Measurements from ENCODE around the gene NEO1. TPM values are rescaled to one million over a fixed set of nuclear protein-coding genes. Genes with fewer than 3 reads are reported as not detected.

Gene NEO1
- polyA plus RNA-seq, 2 of the 4 experiments (the other 2 are of a cell fraction), result 29.1 to 30.3 TPM

- DNase-seq (ENCODE audit: low read depth in 1 of 2, low spot score in 1 of 2), result no peak
- POLR2A ChIA-PET, result no interaction called here
- FAIRE-seq, result no peak
- CTCF ChIA-PET, result interaction anchor here (1.0 to 1.2 kb wide), 4 partner anchors 8 to 26 kb away, joined by 3 to 6 read pairs (median 3); no protein-coding TSS in a partner anchor
- Histone ChIP-seq H3K4me1 (no peaks in the 10 kb centered on the region), H3K4me2 (no peak overlapping the region), H3K9me3 (no peaks in the 10 kb centered on the region), H3K27ac (no peak overlapping the region), H3K4me3 (no peak overlapping the region)
- TF ChIP-seq EP300 (IDR thresholded peaks at IDR 0.05), result no peak
- no peak for TF ChIP-seq KDM1A (IDR thresholded peaks at IDR 0.05; ENCODE audit: low read depth)
- TF ChIP-seq NR3C1 (IDR thresholded peaks at IDR 0.05), result no peak
- TF ChIP-seq, protein P1, sequence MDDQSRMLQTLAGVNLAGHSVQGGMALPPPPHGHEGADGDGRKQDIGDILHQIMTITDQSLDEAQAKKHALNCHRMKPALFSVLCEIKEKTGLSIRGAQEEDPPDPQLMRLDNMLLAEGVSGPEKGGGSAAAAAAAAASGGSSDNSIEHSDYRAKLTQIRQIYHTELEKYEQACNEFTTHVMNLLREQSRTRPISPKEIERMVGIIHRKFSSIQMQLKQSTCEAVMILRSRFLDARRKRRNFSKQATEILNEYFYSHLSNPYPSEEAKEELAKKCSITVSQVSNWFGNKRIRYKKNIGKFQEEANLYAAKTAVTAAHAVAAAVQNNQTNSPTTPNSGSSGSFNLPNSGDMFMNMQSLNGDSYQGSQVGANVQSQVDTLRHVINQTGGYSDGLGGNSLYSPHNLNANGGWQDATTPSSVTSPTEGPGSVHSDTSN (IDR thresholded peaks at IDR 0.05), result no peak
- no peak for TF ChIP-seq MYC (IDR thresholded peaks at IDR 0.05; ENCODE audit: borderline replicate concordance, low read length)
- no peak for TF ChIP-seq HDAC2 (IDR thresholded peaks at IDR 0.05)
- TF ChIP-seq ELK1 (IDR thresholded peaks at IDR 0.05; ENCODE audit: low read depth, low read length), result no peak
- no peak for TF ChIP-seq JUNB (IDR thresholded peaks at IDR 0.05)
- no peak for TF ChIP-seq GATA3 (IDR thresholded peaks at IDR 0.05; ENCODE audit: borderline replicate concordance)
- no peak for TF ChIP-seq FOXS1 (CRISPR knock-in tag; IDR thresholded peaks at IDR 0.05)
- no peak for TF ChIP-seq RCOR1 (IDR thresholded peaks at IDR 0.05; ENCODE audit: low read depth, low read length)
- TF ChIP-seq NPAS2 (CRISPR knock-in tag; IDR thresholded peaks at IDR 0.05; ENCODE audit: borderline replicate concordance), result no peak
- TF ChIP-seq, protein P2, sequence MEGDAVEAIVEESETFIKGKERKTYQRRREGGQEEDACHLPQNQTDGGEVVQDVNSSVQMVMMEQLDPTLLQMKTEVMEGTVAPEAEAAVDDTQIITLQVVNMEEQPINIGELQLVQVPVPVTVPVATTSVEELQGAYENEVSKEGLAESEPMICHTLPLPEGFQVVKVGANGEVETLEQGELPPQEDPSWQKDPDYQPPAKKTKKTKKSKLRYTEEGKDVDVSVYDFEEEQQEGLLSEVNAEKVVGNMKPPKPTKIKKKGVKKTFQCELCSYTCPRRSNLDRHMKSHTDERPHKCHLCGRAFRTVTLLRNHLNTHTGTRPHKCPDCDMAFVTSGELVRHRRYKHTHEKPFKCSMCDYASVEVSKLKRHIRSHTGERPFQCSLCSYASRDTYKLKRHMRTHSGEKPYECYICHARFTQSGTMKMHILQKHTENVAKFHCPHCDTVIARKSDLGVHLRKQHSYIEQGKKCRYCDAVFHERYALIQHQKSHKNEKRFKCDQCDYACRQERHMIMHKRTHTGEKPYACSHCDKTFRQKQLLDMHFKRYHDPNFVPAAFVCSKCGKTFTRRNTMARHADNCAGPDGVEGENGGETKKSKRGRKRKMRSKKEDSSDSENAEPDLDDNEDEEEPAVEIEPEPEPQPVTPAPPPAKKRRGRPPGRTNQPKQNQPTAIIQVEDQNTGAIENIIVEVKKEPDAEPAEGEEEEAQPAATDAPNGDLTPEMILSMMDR (IDR thresholded peaks at IDR 0.05), result no peak
- TF ChIP-seq, protein P3, sequence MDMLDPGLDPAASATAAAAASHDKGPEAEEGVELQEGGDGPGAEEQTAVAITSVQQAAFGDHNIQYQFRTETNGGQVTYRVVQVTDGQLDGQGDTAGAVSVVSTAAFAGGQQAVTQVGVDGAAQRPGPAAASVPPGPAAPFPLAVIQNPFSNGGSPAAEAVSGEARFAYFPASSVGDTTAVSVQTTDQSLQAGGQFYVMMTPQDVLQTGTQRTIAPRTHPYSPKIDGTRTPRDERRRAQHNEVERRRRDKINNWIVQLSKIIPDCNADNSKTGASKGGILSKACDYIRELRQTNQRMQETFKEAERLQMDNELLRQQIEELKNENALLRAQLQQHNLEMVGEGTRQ (IDR thresholded peaks at IDR 0.05), result no peak
- no peak for TF ChIP-seq SREBF2 (IDR thresholded peaks at IDR 0.05)
- TF ChIP-seq PHF8 (IDR thresholded peaks at IDR 0.05; ENCODE audit: borderline replicate concordance, low read depth), result no peak
- TF ChIP-seq SMC3 (IDR thresholded peaks at IDR 0.05), result no peak
- no peak for TF ChIP-seq BHLHE40 (IDR thresholded peaks at IDR 0.05; ENCODE audit: low read depth, low read length)
- no peak for ATAC-seq
- 66% methylated on average over 17 of the region's 19 CpGs for WGBS (ENCODE audit: missing lambda C conversion rate)
Observed at GRCh38 chr15:73331991-73332925, 280.0 kb downstream of the NEO1 start.

DNA sequence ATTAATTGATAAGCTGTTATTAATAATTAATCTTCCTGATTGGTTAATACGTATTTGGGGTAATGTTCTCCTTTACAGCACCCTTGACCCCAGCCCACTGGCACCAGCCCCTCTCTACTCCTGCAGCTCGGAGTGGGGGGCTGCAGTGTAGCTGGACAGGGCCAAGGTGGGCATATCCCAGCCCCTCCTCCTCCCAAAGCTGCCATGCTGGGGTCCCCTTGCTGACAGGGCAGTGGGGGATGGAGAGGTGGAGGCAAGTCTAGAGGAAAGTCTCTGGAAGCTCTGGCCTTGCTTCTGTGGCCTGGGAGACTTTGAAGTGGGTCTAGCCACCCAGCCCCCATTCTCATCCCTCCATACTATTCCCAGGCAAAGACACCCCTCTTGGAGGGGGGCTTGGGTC is 280.7 kb downstream of the NEO1 start:
- no peak for FAIRE-seq
- no peak overlapping the region for H3K4me3 ChIP-seq
- no peaks in the 10 kb centered on the region for H3K9me3 ChIP-seq
- H3K4me1 ChIP-seq, result no peaks in the 10 kb centered on the region
- ATAC-seq, result no peak
- no peak overlapping the region for H3K4me2 ChIP-seq
- no peak for DNase-seq (ENCODE audit: low read depth in 1 of 2, low spot score in 1 of 2)
- TF ChIP-seq JUNB (IDR thresholded peaks at IDR 0.05) (no peak), ELK1 (IDR thresholded peaks at IDR 0.05; ENCODE audit: low read depth, low read length) (no peak), TP53 (CRISPR knock-in tag; IDR thresholded peaks at IDR 0.05) (no peak), MYC (IDR thresholded peaks at IDR 0.05; ENCODE audit: borderline replicate concordance, low read length) (no peak), ZSCAN20 (CRISPR knock-in tag; IDR thresholded peaks at IDR 0.05) (no peak), CBX8 (IDR thresholded peaks at IDR 0.05) (no peak), HOXB5 (CRISPR knock-in tag; IDR thresholded peaks at IDR 0.05) (no peak), ZNF302 (CRISPR knock-in tag; IDR thresholded peaks at IDR 0.05) (no peak), BHLHE40 (IDR thresholded peaks at IDR 0.05; ENCODE audit: low read depth, low read length) (no peak), SMC3 (IDR thresholded peaks at IDR 0.05) (no peak), RFX5 (IDR thresholded peaks at IDR 0.05) (no peak), HDAC2 (IDR thresholded peaks at IDR 0.05) (no peak), CHD4 (IDR thresholded peaks at IDR 0.05; ENCODE audit: borderline replicate concordance) (no peak), HEYL (CRISPR knock-in tag; IDR thresholded peaks at IDR 0.05) (no peak), KDM5A (IDR thresholded peaks at IDR 0.05) (no peak), FOXS1 (CRISPR knock-in tag; IDR thresholded peaks at IDR 0.05) (no peak)
- TF ChIP-seq, protein P2 (IDR thresholded peaks at IDR 0.05), result no peak
- CTCF ChIA-PET, result interaction anchor here (1.0 to 1.2 kb wide), 4 partner anchors 8 to 27 kb away, joined by 3 to 6 read pairs (median 3); no protein-coding TSS in a partner anchor
- H3K27ac ChIP-seq, result no peak overlapping the region
- WGBS (ENCODE audit: missing lambda C conversion rate), result 54% methylated on average over 2 of the region's 2 CpGs
- POLR2A ChIA-PET, result no interaction called here
